MM.1S (cell line): ENCODE results near the gene SLC26A8.
"Not testable (repeated sequence)": the region's sequence is repeated elsewhere in the genome, so short reads cannot be mapped to it uniquely, and the experiment has no call there.

Experiments
- DNase-seq: peaks from one replicate; pipeline ENCODE4 v3.0.0-alpha.2; 2015
- H2AFZ ChIP-seq: fragments of 300-600 bp; sonication (generic); 2 replicates; pipeline ENCODE4 v1.6.0; 2016; ENCODE audit warnings: antibody characterized with exemption, low read length
- H3F3A ChIP-seq: fragments of 300-600 bp; sonication (generic); 2 replicates; pipeline ENCODE4 v1.6.1; 2016; ENCODE audit warnings: mild to moderate bottlenecking, antibody characterized with exemption, low read length, moderate library complexity, mixed read lengths; ENCODE audit not compliant: insufficient read depth
- H3K27ac ChIP-seq: fragments of 300-600 bp; sonication (generic); 2 replicates; pipeline ENCODE4 v1.5.1; 2016; ENCODE audit warnings: mild to moderate bottlenecking, low read length
- H3K27me3 ChIP-seq: fragments of 300-600 bp; sonication (generic); replicated peaks from 2 replicates; pipeline ENCODE4 v1.6.0; 2016; ENCODE audit warnings: low read length; ENCODE audit not compliant: insufficient read depth
- H3K36me3 ChIP-seq: fragments of 300-600 bp; sonication (generic); replicated peaks from 2 replicates; pipeline ENCODE4 v1.6.1; 2016; ENCODE audit warnings: mild to moderate bottlenecking, low read length, mixed read lengths; ENCODE audit not compliant: insufficient read depth
- H3K4me1 ChIP-seq: fragments of 300-600 bp; sonication (generic); 2 replicates; pipeline ENCODE4 v1.6.1; 2016; ENCODE audit warnings: low read length, mixed read lengths
- H3K4me2 ChIP-seq: fragments of 300-600 bp; sonication (generic); 2 replicates; pipeline ENCODE4 v1.6.0; 2016; ENCODE audit warnings: low read depth, low read length
- H3K4me3 ChIP-seq: fragments of 300-600 bp; sonication (generic); 2 replicates; pipeline ENCODE4 v1.5.1; 2016; ENCODE audit warnings: low read length, mixed read lengths
- H3K79me2 ChIP-seq: fragments of 300-600 bp; sonication (generic); 2 replicates; pipeline ENCODE4 v1.6.1; 2016; ENCODE audit warnings: mixed run types, low read length, mixed read lengths
- H3K9ac ChIP-seq: fragments of 300-600 bp; sonication (generic); 2 replicates; pipeline ENCODE4 v1.6.1; 2016; ENCODE audit warnings: low read length, mixed read lengths
- H3K9me2 ChIP-seq: fragments of 300-600 bp; sonication (generic); replicated peaks from 2 replicates; pipeline ENCODE4 v1.6.1; 2016; ENCODE audit warnings: mild to moderate bottlenecking, low read length, mixed read lengths; ENCODE audit not compliant: insufficient read depth
- H3K9me3 ChIP-seq: fragments of 300-600 bp; sonication (generic); replicated peaks from 2 replicates; pipeline ENCODE4 v1.6.1; 2016; ENCODE audit warnings: mild to moderate bottlenecking, low read length, mixed read lengths; ENCODE audit not compliant: insufficient read depth
- H4K20me1 ChIP-seq: fragments of 300-600 bp; sonication (generic); 2 replicates; pipeline ENCODE4 v1.6.1; 2016; ENCODE audit warnings: mild to moderate bottlenecking, low read length, moderate library complexity, mixed read lengths; ENCODE audit not compliant: insufficient read depth
- CTCF ChIP-seq: fragments of 300-600 bp; sonication (generic); IDR thresholded peaks from 2 replicates; pipeline ENCODE4 v1.5.1; 2016; ENCODE audit warnings: antibody characterized with exemption, low read length, mixed read lengths
- EZH2 ChIP-seq: fragments of 300-600 bp; sonication (generic); optimal IDR thresholded peaks from 2 replicates; pipeline ENCODE3; 2017; ENCODE audit warnings: low read depth, mild to moderate bottlenecking, antibody characterized with exemption, low read length, mixed read lengths
- EZH2phosphoT487 ChIP-seq: fragments of 300-600 bp; sonication (generic); IDR thresholded peaks from 2 replicates; pipeline ENCODE4 v1.6.1; 2018; ENCODE audit warnings: antibody characterized with exemption, low read length

SLC26A8 gene

GRCh38 chr6:36034441-36034840 lies 10.0 kb upstream of the SLC26A8 start:
- H3K36me3 ChIP-seq = peaks cover 3% of the 10 kb centered on the region; the same call in 1 of the 2 replicates
- no peak overlapping the region for H3K27ac ChIP-seq
- H3K4me3 ChIP-seq = no peak overlapping the region
- no peak overlapping the region for H2AFZ ChIP-seq
- H3K79me2 ChIP-seq = peaks cover 99% of the 10 kb centered on the region
- H3K9me2 ChIP-seq = no peaks in the 10 kb centered on the region
- H4K20me1 ChIP-seq = peaks cover 35% of the 10 kb centered on the region
- 0 out of 2 replicates have a peak, but pooled peaks cover 7% of the 10 kb centered on the region for H3K4me1 ChIP-seq
- H3K9me3 ChIP-seq = no peaks in the 10 kb centered on the region
- H3K9ac ChIP-seq = no peak overlapping the region
- no peak for DNase-seq
- H3K27me3 ChIP-seq = no peaks in the 10 kb centered on the region
- H3K4me2 ChIP-seq = no peak overlapping the region
- H3F3A ChIP-seq = peaks cover 3% of the 10 kb centered on the region; the same call in 1 of the 2 replicates
- TF ChIP-seq EZH2 (no peak), CTCF (no peak), EZH2phosphoT487 (no peak)

GRCh38 chr6:36033935-36034334 lies 9.5 kb upstream of the SLC26A8 start:
- DNase-seq = no peak
- peaks cover 35% of the 10 kb centered on the region for H4K20me1 ChIP-seq
- no peaks in the 10 kb centered on the region for H3K9me2 ChIP-seq
- no peaks in the 10 kb centered on the region for H3K27me3 ChIP-seq
- 0 out of 2 replicates have a peak, but pooled peaks cover 7% of the 10 kb centered on the region for H3K4me1 ChIP-seq
- H3K79me2 ChIP-seq = peaks cover 99% of the 10 kb centered on the region
- no peak overlapping the region for H3K4me2 ChIP-seq
- no peak overlapping the region for H2AFZ ChIP-seq
- H3F3A ChIP-seq = peaks cover 3% of the 10 kb centered on the region; the same call in 1 of the 2 replicates
- TF ChIP-seq EZH2 (no peak), CTCF (no peak), EZH2phosphoT487 (no peak)
- H3K9ac ChIP-seq = no peak overlapping the region
- H3K36me3 ChIP-seq = peaks cover 3% of the 10 kb centered on the region; the same call in 1 of the 2 replicates
- no peak overlapping the region for H3K27ac ChIP-seq
- no peak overlapping the region for H3K4me3 ChIP-seq
- H3K9me3 ChIP-seq = no peaks in the 10 kb centered on the region

- H3K9me3 ChIP-seq, H3K9ac ChIP-seq, H2AFZ ChIP-seq, H3K4me3 ChIP-seq, H3K4me2 ChIP-seq, H3K27me3 ChIP-seq, H3K27ac ChIP-seq, DNase-seq, H3F3A ChIP-seq, H3K4me1 ChIP-seq, H3K36me3 ChIP-seq, H3K9me2 ChIP-seq: not testable (repeated sequence)
- peaks cover 32% of the 10 kb centered on the region for H4K20me1 ChIP-seq
- H3K79me2 ChIP-seq = peaks cover 99% of the 10 kb centered on the region
These were observed 8.7 kb upstream of the SLC26A8 start for GRCh38 chr6:36033144-36033543.

- no peaks in the 10 kb centered on the region for H3K9me2 ChIP-seq
- TF ChIP-seq CTCF = no peak
- TF ChIP-seq EZH2phosphoT487 = no peak
- TF ChIP-seq EZH2 = no peak
- H3K9me3 ChIP-seq = no peaks in the 10 kb centered on the region
- 0 out of 2 replicates have a peak, but pooled peaks cover 5% of the 10 kb centered on the region for H3K4me1 ChIP-seq
- H3K9ac ChIP-seq = no peak overlapping the region
- no peak for DNase-seq
- H3K36me3 ChIP-seq = peaks cover 2% of the 10 kb centered on the region; the same call in 1 of the 2 replicates
- H3F3A ChIP-seq = no peaks in the 10 kb centered on the region
- no peak overlapping the region for H2AFZ ChIP-seq
- H3K79me2 ChIP-seq = peaks cover 94% of the 10 kb centered on the region
- no peak overlapping the region for H3K4me3 ChIP-seq
- H3K27ac ChIP-seq = no peak overlapping the region
- H3K4me2 ChIP-seq = no peak overlapping the region
- peaks cover 25% of the 10 kb centered on the region for H4K20me1 ChIP-seq
- H3K27me3 ChIP-seq = no peaks in the 10 kb centered on the region
These were observed 7.8 kb upstream of the SLC26A8 start for GRCh38 chr6:36032261-36032660.
